Mesothelial cell of epicardium (in vitro differentiated cells): ENCODE results near the gene PSAP. TPM values are rescaled to one million over a fixed set of nuclear protein-coding genes. Genes with fewer than 3 reads are reported as not detected.

Source experiments
- DNase-seq, 2 experiments: peaks; one replicate each; pipeline ENCODE4 v3.0.0; 2021; ENCODE audit warnings: low spot score in 2 of 2; ENCODE audit not compliant: unreplicated experiment in 2 of 2
- H3K27ac Mint-ChIP-seq: 2 replicates; pipeline ENCODE4 v1.8.0; 2021; ENCODE audit warnings: mixed read lengths
- H3K27me3 Mint-ChIP-seq: 2 replicates; pipeline ENCODE4 v1.8.0; 2021; ENCODE audit warnings: low read depth, mixed read lengths
- H3K36me3 Mint-ChIP-seq: 2 replicates; pipeline ENCODE4 v1.8.0; 2021; ENCODE audit warnings: mixed read lengths
- H3K4me1 Mint-ChIP-seq: 2 replicates; pipeline ENCODE4 v1.8.0; 2021; ENCODE audit warnings: mixed read lengths
- H3K4me3 Mint-ChIP-seq: 2 replicates; pipeline ENCODE4 v1.8.0; 2021; ENCODE audit warnings: mild to moderate bottlenecking, moderate library complexity, mixed read lengths
- H3K9me3 Mint-ChIP-seq: 2 replicates; pipeline ENCODE4 v1.8.0; 2021; ENCODE audit warnings: mixed read lengths
- total RNA-seq: library from RNA; stranded (reverse); gene quantifications from 3 replicates; pipeline ENCODE4 v1.2.1, GENCODE V29; 2021
- TF ChIP-seq, protein P1 (sequence below): fragments of 200-600 bp; sonication (generic); IDR thresholded peaks from one replicate; pipeline ENCODE4 v1.5.0; 2021; ENCODE audit warnings: antibody characterized with exemption; ENCODE audit not compliant: unreplicated experiment

PSAP gene
- total RNA-seq, 1 donor from 2014 or later, result 574 TPM

- Mint-ChIP-seq H3K4me3 (no peak overlapping the region), H3K4me1 (peaks cover 10% of the 10 kb centered on the region), H3K27ac (peak overlapping the region; percentile 50), H3K36me3 (peaks cover 18% of the 10 kb centered on the region), H3K9me3 (no peaks in the 10 kb centered on the region), H3K27me3 (peaks cover 3% of the 10 kb centered on the region)
- no peak for DNase-seq
- TF ChIP-seq, protein P1, sequence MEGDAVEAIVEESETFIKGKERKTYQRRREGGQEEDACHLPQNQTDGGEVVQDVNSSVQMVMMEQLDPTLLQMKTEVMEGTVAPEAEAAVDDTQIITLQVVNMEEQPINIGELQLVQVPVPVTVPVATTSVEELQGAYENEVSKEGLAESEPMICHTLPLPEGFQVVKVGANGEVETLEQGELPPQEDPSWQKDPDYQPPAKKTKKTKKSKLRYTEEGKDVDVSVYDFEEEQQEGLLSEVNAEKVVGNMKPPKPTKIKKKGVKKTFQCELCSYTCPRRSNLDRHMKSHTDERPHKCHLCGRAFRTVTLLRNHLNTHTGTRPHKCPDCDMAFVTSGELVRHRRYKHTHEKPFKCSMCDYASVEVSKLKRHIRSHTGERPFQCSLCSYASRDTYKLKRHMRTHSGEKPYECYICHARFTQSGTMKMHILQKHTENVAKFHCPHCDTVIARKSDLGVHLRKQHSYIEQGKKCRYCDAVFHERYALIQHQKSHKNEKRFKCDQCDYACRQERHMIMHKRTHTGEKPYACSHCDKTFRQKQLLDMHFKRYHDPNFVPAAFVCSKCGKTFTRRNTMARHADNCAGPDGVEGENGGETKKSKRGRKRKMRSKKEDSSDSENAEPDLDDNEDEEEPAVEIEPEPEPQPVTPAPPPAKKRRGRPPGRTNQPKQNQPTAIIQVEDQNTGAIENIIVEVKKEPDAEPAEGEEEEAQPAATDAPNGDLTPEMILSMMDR, result no peak
These were observed 38.0 kb downstream of the PSAP start for GRCh38 chr10:71812913-71813590.

- peaks cover 15% of the 10 kb centered on the region for H3K36me3 Mint-ChIP-seq
- peak; percentile 59 to 74 for DNase-seq
- TF ChIP-seq, protein P1, result peak; percentile 77
- no peak overlapping the region for H3K27ac Mint-ChIP-seq
- peaks cover 5% of the 10 kb centered on the region for H3K27me3 Mint-ChIP-seq
- H3K4me3 Mint-ChIP-seq, result no peak overlapping the region
- no peaks in the 10 kb centered on the region for H3K9me3 Mint-ChIP-seq
- H3K4me1 Mint-ChIP-seq, result peaks cover 10% of the 10 kb centered on the region
These were observed 38.8 kb downstream of the PSAP start for GRCh38 chr10:71812016-71812912.

DNA sequence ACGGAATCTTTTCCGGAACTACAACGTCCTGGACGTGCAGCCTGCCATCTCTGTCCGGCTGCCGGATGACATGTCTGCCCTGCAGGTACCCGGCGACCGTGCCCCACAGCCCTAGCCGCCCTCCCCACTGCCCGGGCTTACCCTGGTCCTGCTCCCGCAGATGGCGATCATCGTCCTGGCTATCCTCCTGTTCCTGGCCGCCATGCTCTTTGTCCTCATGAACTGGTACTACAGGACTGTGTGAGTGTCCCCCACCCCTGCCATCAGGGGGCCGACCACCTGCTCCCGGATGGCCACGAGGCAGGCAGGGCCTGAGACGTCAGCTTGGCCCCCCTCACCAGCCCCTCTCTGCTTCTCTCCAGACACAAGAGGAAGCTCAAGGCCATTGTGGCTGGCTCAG is 39.7 kb downstream of the PSAP start:
- H3K36me3 Mint-ChIP-seq, result peaks cover 10% of the 10 kb centered on the region
- TF ChIP-seq, protein P1, result no peak
- no peak for DNase-seq
- H3K4me1 Mint-ChIP-seq, result peaks cover 10% of the 10 kb centered on the region
- no peak overlapping the region for H3K4me3 Mint-ChIP-seq
- H3K9me3 Mint-ChIP-seq, result no peaks in the 10 kb centered on the region
- peaks cover 13% of the 10 kb centered on the region for H3K27me3 Mint-ChIP-seq
- H3K27ac Mint-ChIP-seq, result no peak overlapping the region

- H3K4me1 Mint-ChIP-seq, result peaks cover 10% of the 10 kb centered on the region
- H3K27ac Mint-ChIP-seq, result no peak overlapping the region
- H3K4me3 Mint-ChIP-seq, result no peak overlapping the region
- DNase-seq, result no peak
- H3K36me3 Mint-ChIP-seq, result peaks cover 3% of the 10 kb centered on the region
- H3K27me3 Mint-ChIP-seq, result peaks cover 23% of the 10 kb centered on the region
- TF ChIP-seq, protein P1, result no peak
- H3K9me3 Mint-ChIP-seq, result no peaks in the 10 kb centered on the region
These were observed 40.9 kb downstream of the PSAP start for GRCh38 chr10:71810048-71810750.

- H3K4me3 Mint-ChIP-seq, result no peak overlapping the region
- DNase-seq, result no peak
- peaks cover 10% of the 10 kb centered on the region for H3K4me1 Mint-ChIP-seq
- peaks cover 3% of the 10 kb centered on the region for H3K36me3 Mint-ChIP-seq
- peaks cover 28% of the 10 kb centered on the region for H3K27me3 Mint-ChIP-seq
- no peaks in the 10 kb centered on the region for H3K9me3 Mint-ChIP-seq
- TF ChIP-seq, protein P1, result no peak
- H3K27ac Mint-ChIP-seq, result no peak overlapping the region
These were observed 41.4 kb downstream of the PSAP start for GRCh38 chr10:71809628-71810027.
